Erythroblast (primary cell): ENCODE measurements around the gene GJD2.

Source experiments
- GATA1 ChIP-seq: IDR thresholded peaks from 2 replicates; pipeline ENCODE4 v1.6.1; 2011; ENCODE audit warnings: low read depth, mild to moderate bottlenecking, control low read depth, low read length, moderate library complexity
- POLR2A ChIP-seq: IDR thresholded peaks from 2 replicates; pipeline ENCODE4 v1.6.1; 2011; ENCODE audit warnings: mild to moderate bottlenecking, low read length

DNA sequence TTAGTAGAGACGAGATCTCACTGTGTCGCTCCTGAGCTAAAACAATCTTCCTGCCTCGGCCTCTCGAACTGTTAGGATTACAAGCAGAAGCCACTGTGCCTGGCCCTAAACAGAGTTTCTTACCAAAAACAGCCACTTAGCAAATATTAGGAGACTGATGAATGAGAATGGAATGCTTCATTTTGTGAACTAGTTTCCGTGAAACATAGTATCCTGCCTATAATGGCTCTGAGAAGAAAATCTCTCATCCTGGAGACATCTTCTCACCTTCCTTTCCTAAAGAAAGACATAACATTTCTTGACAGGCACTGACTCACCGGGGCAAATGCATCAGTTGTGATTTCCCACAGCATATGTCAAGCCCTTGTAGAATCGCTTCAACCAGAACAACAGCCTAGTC is 44.9 kb downstream of the GJD2 start:
- TF ChIP-seq POLR2A (no peak), GATA1 (no peak)
